H1 (cell line): Measurements from ENCODE around the gene H2BK1.
A peak's percentile ranks its signal among the peaks of the same experiment; 100 is the strongest.

Experiments used
- CHD7 ChIP-seq: fragments of 300-600 bp; sonication (generic); IDR thresholded peaks from 2 replicates; pipeline ENCODE4 v1.7.1; 2012; ENCODE audit warnings: low read length, moderate library complexity, mild to moderate bottlenecking, inconsistent platforms; ENCODE audit not compliant: insufficient replicate concordance
- CTCF ChIP-seq, 3 experiments: IDR thresholded peaks; 1 replicate in 2 of 3; 2 replicates in 1 of 3; pipeline versions ENCODE4 v1.5.1 to v1.6.1; 2011; ENCODE audit warnings: low read length in 3 of 3, mild to moderate bottlenecking in 3 of 3, inconsistent platforms in 2 of 3, low read depth in 1 of 3, moderate library complexity in 1 of 3; ENCODE audit not compliant: insufficient read depth in 1 of 3; ENCODE audit errors: control extremely low read depth in 1 of 3
- EZH2 ChIP-seq: fragments of 200-600 bp; sonication (generic); IDR thresholded peaks from 2 replicates; pipeline ENCODE4 v1.7.1; 2012; ENCODE audit warnings: low read depth, mild to moderate bottlenecking, moderate library complexity, low read length, inconsistent platforms; ENCODE audit not compliant: severe bottlenecking
- POLR2A ChIP-seq, 2 experiments: IDR thresholded peaks; 1 replicate in 1 of 2; 2 replicates in 1 of 2; pipeline ENCODE4 v1.6.1; 2011; ENCODE audit warnings: low read depth in 2 of 2, low read length in 2 of 2, mild to moderate bottlenecking in 2 of 2; ENCODE audit errors: control extremely low read depth in 1 of 2
- RAD21 ChIP-seq, 2 experiments: IDR thresholded peaks in 1 of 2; conservative IDR thresholded peaks in 1 of 2; 2 replicates each; pipeline ENCODE4 v1.6.1; 2011; ENCODE audit warnings: low read depth in 2 of 2, low read length in 2 of 2, improper control_type of control experiment in 1 of 2, inconsistent platforms in 1 of 2, mild to moderate bottlenecking in 1 of 2, moderate library complexity in 1 of 2
- SP2 ChIP-seq: IDR thresholded peaks from 2 replicates; pipeline ENCODE4 v1.6.1; 2012; ENCODE audit warnings: mild to moderate bottlenecking, low read length, inconsistent platforms
- TBP ChIP-seq: IDR thresholded peaks from 2 replicates; pipeline ENCODE4 v1.6.1; 2011; ENCODE audit warnings: low read depth, low read length, improper control_type of control experiment

- TF ChIP-seq CHD7 (no peak), CTCF (IDR thresholded peaks at IDR 0.05; ENCODE audit: control extremely low read depth in 1 of 3, insufficient read depth in 1 of 3, low read depth in 1 of 3, low read length in 3 of 3) (no peak), SP2 (no peak), RAD21 (IDR thresholded peaks at IDR 0.05 in 1 of 2, conservative IDR thresholded peaks at IDR 0.05 in 1 of 2; ENCODE audit: low read depth in 2 of 2, low read length in 2 of 2) (no peak), POLR2A (IDR thresholded peaks at IDR 0.05; ENCODE audit: control extremely low read depth in 1 of 2, low read depth in 2 of 2, low read length in 2 of 2) (no peak), TBP (no peak), EZH2 (peak; percentile 47)
Measured at GRCh38 chr7:151249034-151249731, 38.9 kb upstream of the H2BK1 start.
